Measurements from ENCODE around the gene EPN2. TPM values are rescaled to one million over a fixed set of nuclear protein-coding genes. Genes with fewer than 3 reads are reported as not detected.

Gene EPN2
- total and polyA plus RNA-seq, 2 experiments from 2014 or later = 34.0 to 149 TPM

DNA sequence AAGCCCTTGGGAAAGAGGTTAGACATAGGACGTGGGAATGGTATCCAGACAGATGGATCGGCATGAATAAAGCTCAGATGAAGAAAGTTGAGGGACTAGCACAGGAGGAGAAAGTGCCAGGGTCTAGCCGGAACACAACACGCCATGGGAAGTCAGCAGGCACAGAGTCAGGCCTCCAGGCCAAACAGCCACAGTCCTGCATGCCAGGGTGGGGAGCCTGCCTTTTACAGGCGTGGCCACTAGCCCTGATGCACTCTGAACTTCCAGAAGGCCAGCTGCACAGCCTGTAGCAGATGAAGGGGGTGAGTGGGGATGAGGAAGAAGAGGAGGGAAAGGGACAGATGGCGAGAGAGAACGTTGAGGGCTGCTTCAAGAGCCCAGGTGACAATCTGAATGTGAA, 120.2 kb downstream of the EPN2 start:
- Mint-ChIP-seq H3K27ac (no peak overlapping the region), H3K36me3 (ENCODE audit: low read depth) (peaks cover 7% of the 10 kb centered on the region; the same call in 2 of the 3 replicates), H3K27me3 (ENCODE audit: insufficient read depth, low read depth, poor library complexity) (no peaks in the 10 kb centered on the region), H3K4me1 (peaks cover 7% of the 10 kb centered on the region), H3K4me3 (no peak overlapping the region), H3K9me3 (no peaks in the 10 kb centered on the region)
- H2AFZ ChIP-seq = no peak overlapping the region
- H4K20me1 ChIP-seq (replicated peaks; ENCODE audit: insufficient read depth) = no peaks in the 10 kb centered on the region; the same call in 1 of the 2 replicates
- H3K36me3 ChIP-seq (ENCODE audit: insufficient read depth) = no peaks in the 10 kb centered on the region
- no peak overlapping the region for H3K4me2 ChIP-seq
- no peaks in the 10 kb centered on the region for H3K79me2 ChIP-seq (replicated peaks; ENCODE audit: insufficient read depth)
- no peaks in the 10 kb centered on the region for H3K27me3 ChIP-seq (ENCODE audit: insufficient read depth)
- ATAC-seq (no peak), DNase-seq (ENCODE audit: low spot score) (no peak)
- no peaks in the 10 kb centered on the region for H3F3A ChIP-seq (replicated peaks; ENCODE audit: low read depth)
- no peaks in the 10 kb centered on the region for H3K9me2 ChIP-seq (ENCODE audit: insufficient read depth)
- no peak overlapping the region for H3K4me3 ChIP-seq
- no peak for TF ChIP-seq NANOG (IDR thresholded peaks at IDR 0.05; ENCODE audit: borderline replicate concordance)
- no peak for TF ChIP-seq JUNB (IDR thresholded peaks at IDR 0.05; ENCODE audit: unreplicated experiment)
- TF ChIP-seq, protein P1, sequence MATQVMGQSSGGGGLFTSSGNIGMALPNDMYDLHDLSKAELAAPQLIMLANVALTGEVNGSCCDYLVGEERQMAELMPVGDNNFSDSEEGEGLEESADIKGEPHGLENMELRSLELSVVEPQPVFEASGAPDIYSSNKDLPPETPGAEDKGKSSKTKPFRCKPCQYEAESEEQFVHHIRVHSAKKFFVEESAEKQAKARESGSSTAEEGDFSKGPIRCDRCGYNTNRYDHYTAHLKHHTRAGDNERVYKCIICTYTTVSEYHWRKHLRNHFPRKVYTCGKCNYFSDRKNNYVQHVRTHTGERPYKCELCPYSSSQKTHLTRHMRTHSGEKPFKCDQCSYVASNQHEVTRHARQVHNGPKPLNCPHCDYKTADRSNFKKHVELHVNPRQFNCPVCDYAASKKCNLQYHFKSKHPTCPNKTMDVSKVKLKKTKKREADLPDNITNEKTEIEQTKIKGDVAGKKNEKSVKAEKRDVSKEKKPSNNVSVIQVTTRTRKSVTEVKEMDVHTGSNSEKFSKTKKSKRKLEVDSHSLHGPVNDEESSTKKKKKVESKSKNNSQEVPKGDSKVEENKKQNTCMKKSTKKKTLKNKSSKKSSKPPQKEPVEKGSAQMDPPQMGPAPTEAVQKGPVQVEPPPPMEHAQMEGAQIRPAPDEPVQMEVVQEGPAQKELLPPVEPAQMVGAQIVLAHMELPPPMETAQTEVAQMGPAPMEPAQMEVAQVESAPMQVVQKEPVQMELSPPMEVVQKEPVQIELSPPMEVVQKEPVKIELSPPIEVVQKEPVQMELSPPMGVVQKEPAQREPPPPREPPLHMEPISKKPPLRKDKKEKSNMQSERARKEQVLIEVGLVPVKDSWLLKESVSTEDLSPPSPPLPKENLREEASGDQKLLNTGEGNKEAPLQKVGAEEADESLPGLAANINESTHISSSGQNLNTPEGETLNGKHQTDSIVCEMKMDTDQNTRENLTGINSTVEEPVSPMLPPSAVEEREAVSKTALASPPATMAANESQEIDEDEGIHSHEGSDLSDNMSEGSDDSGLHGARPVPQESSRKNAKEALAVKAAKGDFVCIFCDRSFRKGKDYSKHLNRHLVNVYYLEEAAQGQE (IDR thresholded peaks at IDR 0.05; ENCODE audit: unreplicated experiment) = no peak
- H3K4me1 ChIP-seq (ENCODE audit: insufficient read depth) = peaks cover 4% of the 10 kb centered on the region; the same call in 1 of the 2 replicates
- H3K27ac ChIP-seq (ENCODE audit: low read depth) = no peak overlapping the region

DNA sequence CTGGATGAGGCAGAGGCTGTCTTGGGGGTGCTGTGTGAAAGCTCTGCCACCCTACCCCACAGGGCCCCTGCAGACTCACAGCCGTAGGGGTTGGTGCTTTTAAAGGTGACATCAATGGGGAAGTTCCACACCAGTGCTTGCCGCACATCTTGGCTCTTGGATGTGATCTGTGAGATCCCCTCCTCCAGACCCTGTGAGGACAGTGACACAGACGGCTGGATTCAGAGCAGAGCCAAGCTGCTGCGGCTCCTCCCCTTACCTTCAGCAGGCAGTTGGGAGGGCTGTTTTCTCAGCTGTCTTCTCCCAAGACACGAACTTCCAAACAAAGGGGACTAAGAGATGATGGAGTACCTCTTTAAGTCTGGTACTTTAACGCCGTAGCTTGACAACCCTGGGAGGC, 120.6 kb downstream of the EPN2 start:
- H3K4me1 Mint-ChIP-seq = peaks cover 7% of the 10 kb centered on the region
- H3K4me3 Mint-ChIP-seq = no peak overlapping the region
- H3K9me2 ChIP-seq (ENCODE audit: insufficient read depth) = no peaks in the 10 kb centered on the region
- DNase-seq (ENCODE audit: low spot score) (no peak), ATAC-seq (no peak)
- no peak overlapping the region for H3K27ac Mint-ChIP-seq
- H3K9me3 Mint-ChIP-seq = no peaks in the 10 kb centered on the region
- no peaks in the 10 kb centered on the region for H3K27me3 ChIP-seq (ENCODE audit: insufficient read depth)
- H3K27me3 Mint-ChIP-seq (ENCODE audit: insufficient read depth, low read depth, poor library complexity) = no peaks in the 10 kb centered on the region
- H3K4me1 ChIP-seq (ENCODE audit: insufficient read depth) = peaks cover 4% of the 10 kb centered on the region; the same call in 1 of the 2 replicates
- H3K36me3 Mint-ChIP-seq (ENCODE audit: low read depth) = peaks cover 7% of the 10 kb centered on the region; the same call in 2 of the 3 replicates
- no peak overlapping the region for H3K4me2 ChIP-seq
- H3K36me3 ChIP-seq (ENCODE audit: insufficient read depth) = no peaks in the 10 kb centered on the region
- no peaks in the 10 kb centered on the region for H3F3A ChIP-seq (replicated peaks; ENCODE audit: low read depth)
- no peak overlapping the region for H2AFZ ChIP-seq
- H3K79me2 ChIP-seq (replicated peaks; ENCODE audit: insufficient read depth) = no peaks in the 10 kb centered on the region
- H3K27ac ChIP-seq (ENCODE audit: low read depth) = no peak overlapping the region
- H4K20me1 ChIP-seq (replicated peaks; ENCODE audit: insufficient read depth) = no peaks in the 10 kb centered on the region; the same call in 1 of the 2 replicates
- no peak overlapping the region for H3K4me3 ChIP-seq
- TF ChIP-seq CREB1 (CRISPR knock-in tag; IDR thresholded peaks at IDR 0.05; ENCODE audit: low read depth) (no peak), NANOG (IDR thresholded peaks at IDR 0.05; ENCODE audit: borderline replicate concordance) (no peak), ZNF331 (CRISPR knock-in tag; IDR thresholded peaks at IDR 0.05; ENCODE audit: low read depth) (no peak), ZNF114 (CRISPR knock-in tag; IDR thresholded peaks at IDR 0.05) (no peak), EZH2 (IDR thresholded peaks at IDR 0.05; ENCODE audit: low read depth, unreplicated experiment) (no peak), STAT1 (IDR thresholded peaks at IDR 0.05; ENCODE audit: unreplicated experiment) (no peak), EZH2phosphoT487 (IDR thresholded peaks at IDR 0.05; ENCODE audit: unreplicated experiment) (no peak), POLR2AphosphoS5 (IDR thresholded peaks at IDR 0.05; ENCODE audit: low read depth) (no peak)
- TF ChIP-seq, protein P2, sequence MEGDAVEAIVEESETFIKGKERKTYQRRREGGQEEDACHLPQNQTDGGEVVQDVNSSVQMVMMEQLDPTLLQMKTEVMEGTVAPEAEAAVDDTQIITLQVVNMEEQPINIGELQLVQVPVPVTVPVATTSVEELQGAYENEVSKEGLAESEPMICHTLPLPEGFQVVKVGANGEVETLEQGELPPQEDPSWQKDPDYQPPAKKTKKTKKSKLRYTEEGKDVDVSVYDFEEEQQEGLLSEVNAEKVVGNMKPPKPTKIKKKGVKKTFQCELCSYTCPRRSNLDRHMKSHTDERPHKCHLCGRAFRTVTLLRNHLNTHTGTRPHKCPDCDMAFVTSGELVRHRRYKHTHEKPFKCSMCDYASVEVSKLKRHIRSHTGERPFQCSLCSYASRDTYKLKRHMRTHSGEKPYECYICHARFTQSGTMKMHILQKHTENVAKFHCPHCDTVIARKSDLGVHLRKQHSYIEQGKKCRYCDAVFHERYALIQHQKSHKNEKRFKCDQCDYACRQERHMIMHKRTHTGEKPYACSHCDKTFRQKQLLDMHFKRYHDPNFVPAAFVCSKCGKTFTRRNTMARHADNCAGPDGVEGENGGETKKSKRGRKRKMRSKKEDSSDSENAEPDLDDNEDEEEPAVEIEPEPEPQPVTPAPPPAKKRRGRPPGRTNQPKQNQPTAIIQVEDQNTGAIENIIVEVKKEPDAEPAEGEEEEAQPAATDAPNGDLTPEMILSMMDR (conservative IDR thresholded peaks at IDR 0.05; ENCODE audit: low read depth in 2 of 2) = no peak
- TF ChIP-seq, protein P1 (IDR thresholded peaks at IDR 0.05; ENCODE audit: unreplicated experiment) = no peak
- TF ChIP-seq, protein P3, sequence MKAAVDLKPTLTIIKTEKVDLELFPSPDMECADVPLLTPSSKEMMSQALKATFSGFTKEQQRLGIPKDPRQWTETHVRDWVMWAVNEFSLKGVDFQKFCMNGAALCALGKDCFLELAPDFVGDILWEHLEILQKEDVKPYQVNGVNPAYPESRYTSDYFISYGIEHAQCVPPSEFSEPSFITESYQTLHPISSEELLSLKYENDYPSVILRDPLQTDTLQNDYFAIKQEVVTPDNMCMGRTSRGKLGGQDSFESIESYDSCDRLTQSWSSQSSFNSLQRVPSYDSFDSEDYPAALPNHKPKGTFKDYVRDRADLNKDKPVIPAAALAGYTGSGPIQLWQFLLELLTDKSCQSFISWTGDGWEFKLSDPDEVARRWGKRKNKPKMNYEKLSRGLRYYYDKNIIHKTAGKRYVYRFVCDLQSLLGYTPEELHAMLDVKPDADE (IDR thresholded peaks at IDR 0.05) = no peak
